Pancreas (tissue), 10 donors: ENCODE data around the gene TEDC1. TPM values are rescaled to one million over a fixed set of nuclear protein-coding genes. Genes with fewer than 3 reads are reported as not detected.

Source experiments
- ATAC-seq, 4 donors: fragments of 200-7000 bp; cut with Tn5 transposase; one replicate each; pipeline versions ENCODE4 v1.8.0 to v1.9.1; 2020; ENCODE audit warnings: mild to moderate bottlenecking in 4 of 4, moderate library complexity in 4 of 4
- DNase-seq, 6 donors: peaks; one replicate each; pipeline ENCODE4 v3.0.0-alpha.2; 2020
- FAIRE-seq: peaks from 2 replicates; lab custom pipeline; 2012; peaks lifted over from hg19 to GRCh38; lab: Jason Lieb, UNC
- H3K27ac ChIP-seq, 4 donors: fragments of 200-600 bp; sonication (generic); 1 replicate in 3 of 4; 2 replicates in 1 of 4; pipeline versions ENCODE4 v1.5.0 to v1.8.0; 2020
- H3K27me3 ChIP-seq, 4 donors: fragments of 200-600 bp; one replicate each; pipeline ENCODE4 v1.8.0; 2021
- H3K36me3 ChIP-seq, 3 donors: fragments of 200-600 bp; sonication (generic) in 1 of 3; one replicate each; pipeline versions ENCODE4 v1.5.0 to v1.8.0; 2020 to 2021
- H3K4me1 ChIP-seq, 3 donors: fragments of 200-600 bp; one replicate each; pipeline ENCODE4 v1.8.0; 2021
- H3K4me3 ChIP-seq, 4 donors: fragments of 200-600 bp; sonication (generic) in 2 of 4; one replicate each; pipeline versions ENCODE4 v1.5.0 to v1.8.0; 2020 to 2021
- H3K9me3 ChIP-seq, 4 donors: fragments of 200-600 bp; one replicate each; pipeline ENCODE4 v1.8.0; 2021
- WGBS, 2 donors: extraction: QIAGEN DNeasy Blood & Tissue Kit; methylation state at CpG; one replicate each; pipeline ENCODE4 v1.1.7; 2013; 5-methylcytosine and 5-hydroxymethylcytosine counted together
- intact Hi-C, 3 donors: fragments of 100-400 bp; cut with DNase I; formaldehyde crosslinking; loops; one replicate each; pipeline versions ENCODE4 v1.11.1 to v1.14.2; 2022
- polyA plus RNA-seq, 2 donors: library from polyadenylated mRNA; stranded (reverse); fragments of 200-250 nt; gene quantifications; one replicate each; pipeline ENCODE4 v1.2.3, GENCODE V29; 2013
- total RNA-seq, 6 donors: library from RNA; stranded (reverse); fragmentation: NEBNext Ultra II Directional in 4 of 6; extraction: Animal tissue kit (Norgen Biotek cat#: 25700) in 4 of 6; gene quantifications; one replicate each; pipeline versions ENCODE4 v1.2.1 to v1.2.4, GENCODE V29; 2021 to 2023
- TF ChIP-seq, protein P1 (sequence below), 4 donors: fragments of 200-600 bp; sonication (generic) in 3 of 4; IDR thresholded peaks; one replicate each; pipeline versions ENCODE4 v1.5.0 to v1.8.0; 2021; ENCODE audit warnings: antibody characterized with exemption in 4 of 4
- donor health status: healthy with polysubstance abuse.
- donor health status: DM: no; HTN: no; CAD: no; lungs with moderate emphysema.
- donor health status: DM: no; HTN: no; CAD: no.
- donor health status: control.
- donor health status: control.
- donor health status: Bipolar disorder and iron deficiency.
- donor health status: DM: yes; HTN: yes; CAD: no.
- donor health status: DM: no; HTN: no; CAD: no.
- donor health status: DM: no; HTN: no; CAD: no.
- donor health status: DM: yes; HTN: yes; CAD: no.

TEDC1 gene
- total and polyA plus RNA-seq, 8 donors: 2.0 to 21.5 (median 4.0) TPM

DNA sequence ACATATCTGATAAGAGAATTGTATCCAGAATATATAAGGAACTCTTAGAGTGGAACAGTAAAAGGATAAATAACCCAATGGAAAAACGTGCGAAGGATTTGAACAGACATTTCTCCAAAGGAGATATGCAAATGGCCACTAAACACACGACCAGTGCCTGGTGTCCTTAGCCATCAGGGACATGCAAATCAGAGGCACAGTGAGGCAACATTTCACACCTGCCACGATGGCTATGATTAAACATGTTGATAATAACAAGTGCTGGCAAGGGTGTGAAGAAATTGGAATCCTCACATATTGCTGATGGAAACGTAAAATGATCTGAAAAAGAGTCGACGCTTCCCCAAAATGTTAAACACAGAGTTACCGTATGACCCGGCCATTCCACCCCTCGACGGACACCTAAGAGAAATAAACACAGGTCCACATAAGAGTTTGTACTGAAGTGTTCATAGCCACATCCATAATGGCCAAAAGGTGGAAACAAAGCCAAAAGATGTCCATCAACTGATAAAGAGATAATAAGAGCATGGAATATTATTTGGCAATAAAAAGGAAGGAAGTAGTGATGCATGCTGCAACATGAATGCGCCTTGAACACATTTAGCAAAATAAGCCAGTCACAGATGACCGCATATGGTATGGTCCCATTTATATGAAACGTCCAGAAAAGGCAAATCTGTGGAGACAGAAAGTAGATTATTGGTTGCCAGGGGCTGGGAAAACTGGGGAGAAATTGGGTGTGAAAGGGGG, 29.1 kb downstream of the TEDC1 start:
- Histone ChIP-seq H3K27me3 (no peaks in the 10 kb centered on the region), H3K36me3 (no peaks in the 10 kb centered on the region), H3K27ac (no peak overlapping the region), H3K4me3 (no peak overlapping the region), H3K4me1 (no peaks in the 10 kb centered on the region), H3K9me3 (no peaks in the 10 kb centered on the region)
- intact Hi-C loops: no loop called here
- DNase-seq (no peak), FAIRE-seq (no peak), ATAC-seq (no peak)
- TF ChIP-seq, protein P1, sequence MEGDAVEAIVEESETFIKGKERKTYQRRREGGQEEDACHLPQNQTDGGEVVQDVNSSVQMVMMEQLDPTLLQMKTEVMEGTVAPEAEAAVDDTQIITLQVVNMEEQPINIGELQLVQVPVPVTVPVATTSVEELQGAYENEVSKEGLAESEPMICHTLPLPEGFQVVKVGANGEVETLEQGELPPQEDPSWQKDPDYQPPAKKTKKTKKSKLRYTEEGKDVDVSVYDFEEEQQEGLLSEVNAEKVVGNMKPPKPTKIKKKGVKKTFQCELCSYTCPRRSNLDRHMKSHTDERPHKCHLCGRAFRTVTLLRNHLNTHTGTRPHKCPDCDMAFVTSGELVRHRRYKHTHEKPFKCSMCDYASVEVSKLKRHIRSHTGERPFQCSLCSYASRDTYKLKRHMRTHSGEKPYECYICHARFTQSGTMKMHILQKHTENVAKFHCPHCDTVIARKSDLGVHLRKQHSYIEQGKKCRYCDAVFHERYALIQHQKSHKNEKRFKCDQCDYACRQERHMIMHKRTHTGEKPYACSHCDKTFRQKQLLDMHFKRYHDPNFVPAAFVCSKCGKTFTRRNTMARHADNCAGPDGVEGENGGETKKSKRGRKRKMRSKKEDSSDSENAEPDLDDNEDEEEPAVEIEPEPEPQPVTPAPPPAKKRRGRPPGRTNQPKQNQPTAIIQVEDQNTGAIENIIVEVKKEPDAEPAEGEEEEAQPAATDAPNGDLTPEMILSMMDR (IDR thresholded peaks at IDR 0.05): no peak
- WGBS, 2 donors: 62 to 65% methylated on average over 14 of the region's 14 CpGs

DNA sequence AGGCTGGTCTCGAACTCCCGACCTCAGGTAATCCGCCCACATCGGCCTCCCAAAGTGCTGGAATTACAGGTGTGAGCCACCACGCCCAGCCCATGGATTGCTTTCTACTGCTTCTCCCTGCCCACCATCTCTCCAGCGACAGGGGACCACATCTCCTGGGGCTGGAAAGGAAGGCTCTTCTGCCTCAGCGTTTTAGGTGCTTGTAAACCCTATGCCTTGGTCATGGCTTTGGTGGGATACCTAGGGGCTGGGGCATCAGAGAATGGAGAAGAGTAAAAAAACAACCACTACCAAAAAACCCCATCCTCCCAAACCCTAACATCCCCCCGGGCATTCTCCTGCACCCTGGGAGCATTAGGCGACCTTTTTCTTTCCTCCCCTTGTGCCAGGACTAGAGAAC, 34.3 kb downstream of the TEDC1 start:
- TF ChIP-seq, protein P1 (IDR thresholded peaks at IDR 0.05): no peak
- ATAC-seq: no peak
- Histone ChIP-seq H3K36me3 (no peaks in the 10 kb centered on the region), H3K4me3 (no peak overlapping the region), H3K9me3 (no peaks in the 10 kb centered on the region), H3K4me1 (peaks cover 0 to 16% (median 0%) of the 10 kb centered on the region in 3 donors), H3K27ac (no peak overlapping the region), H3K27me3 (no peaks in the 10 kb centered on the region)
- peak in 1 of 6 donors; percentile 29 for DNase-seq
- 84 to 87% methylated on average over 9 of the region's 9 CpGs for WGBS, 2 donors
- intact Hi-C loops: no loop called here
- no peak for FAIRE-seq

DNA sequence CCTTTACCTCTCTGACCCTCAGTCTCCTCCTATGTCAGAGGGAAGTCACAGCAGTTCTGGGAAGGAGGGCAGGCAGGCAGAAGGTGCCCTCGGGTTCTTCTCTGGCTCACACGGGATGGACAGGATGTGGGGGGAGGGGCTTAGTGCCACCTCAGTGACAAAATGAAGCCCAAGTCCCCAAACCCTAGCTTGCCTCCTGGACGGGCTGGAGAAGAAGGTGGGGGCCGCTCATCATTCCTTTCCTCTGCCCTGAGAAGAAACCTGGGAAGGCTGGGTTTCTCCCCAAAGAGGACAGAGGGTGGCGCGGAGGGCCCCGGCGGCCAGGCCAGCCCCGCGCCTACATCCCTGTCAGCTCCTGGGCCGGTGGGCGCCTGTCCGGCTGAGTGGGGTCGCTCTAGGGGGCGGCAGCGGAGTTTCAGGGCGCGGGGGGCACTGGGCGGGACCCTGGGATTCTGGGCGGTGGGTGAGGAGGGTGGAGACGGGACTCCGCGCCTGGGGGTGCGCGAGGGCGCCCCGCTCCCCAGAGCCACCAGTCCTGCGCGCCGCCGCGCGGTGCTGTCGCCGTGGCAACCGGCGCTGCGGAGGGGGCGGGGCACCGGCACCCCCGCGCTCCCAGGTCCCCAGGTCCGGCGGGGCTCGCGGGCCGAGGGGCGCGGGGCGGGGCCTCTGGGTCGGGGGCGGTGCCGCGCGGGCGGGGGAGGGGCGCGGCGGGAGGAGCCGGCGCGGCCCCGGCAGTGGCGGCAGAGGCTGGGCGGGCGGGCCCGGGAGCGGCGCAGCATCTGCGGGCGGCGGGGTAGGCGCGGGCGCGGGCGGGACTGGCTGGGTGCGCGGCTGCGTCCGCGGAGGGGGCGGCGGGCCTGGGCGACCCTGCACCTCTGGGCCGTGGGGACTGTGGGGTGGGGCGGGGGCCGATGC, 35.1 kb downstream of the TEDC1 start, which contains the start of gene TMEM121:
Gene TMEM121, plus strand, starts transcription at position 723 of the 915 bp plus-strand sequence. CDS start 2,252 bp downstream, outside the sequence.
- H3K36me3 ChIP-seq: no peaks in the 10 kb centered on the region
- peaks cover 0 to 16% (median 0%) of the 10 kb centered on the region in 3 donors for H3K4me1 ChIP-seq
- DNase-seq: peak in 3 of 6 donors; percentile 59 to 73 (median 73)
- no peak for FAIRE-seq
- no peak within 1 kb of the TSS for H3K27ac ChIP-seq
- WGBS, 2 donors: 0 to 1% methylated on average over 32 to 88 of the region's 88 CpGs
- no peaks in the 10 kb centered on the region for H3K9me3 ChIP-seq
- peak; percentile 4 to 53 (median 34) for ATAC-seq
- H3K4me3 ChIP-seq: peak within 1 kb of the TSS; percentile 44 to 71 (median 60)
- intact Hi-C loops: no loop called here
- no peaks in the 10 kb centered on the region for H3K27me3 ChIP-seq
- TF ChIP-seq, protein P1 (IDR thresholded peaks at IDR 0.05): no peak

DNA sequence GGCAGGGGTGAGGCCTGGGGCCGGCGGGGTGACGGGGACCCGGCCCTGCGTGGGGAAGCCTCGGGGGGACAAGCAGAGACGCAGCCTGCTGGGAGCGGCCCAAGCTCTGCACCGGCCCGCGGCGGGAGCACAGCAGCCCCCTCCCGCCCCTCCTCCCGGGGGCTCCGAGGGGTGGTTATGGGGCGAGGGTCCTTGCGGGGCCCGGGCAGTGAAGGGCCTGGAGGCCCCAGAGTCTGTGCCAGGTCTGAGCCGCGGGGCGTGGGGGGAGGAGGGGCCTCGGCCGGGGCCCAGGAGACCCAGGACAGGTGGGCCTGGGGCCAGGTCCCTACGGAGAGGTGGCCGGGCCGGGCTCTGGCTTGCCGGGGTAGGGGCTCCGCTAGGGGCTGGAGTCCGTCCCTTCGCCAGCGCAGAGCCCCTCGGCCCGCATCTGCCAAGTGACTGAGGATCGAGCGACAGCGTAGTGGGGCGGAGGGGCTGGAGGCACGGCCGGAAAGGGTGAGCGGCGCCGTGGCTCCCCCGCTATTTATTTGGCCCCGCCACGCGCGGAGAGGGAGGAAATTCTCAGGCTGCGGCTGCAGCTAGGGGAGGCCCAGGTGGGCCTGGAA, 35.8 kb downstream of the TEDC1 start:
- DNase-seq: peak in 3 of 6 donors; percentile 65 to 85 (median 66)
- no peak overlapping the region for H3K27ac ChIP-seq

More for the DNA sequence above, 35.8 kb downstream of the TEDC1 start:
- H3K9me3 ChIP-seq: no peaks in the 10 kb centered on the region
- peak overlapping the region; percentile 44 to 71 (median 60) for H3K4me3 ChIP-seq
- H3K27me3 ChIP-seq: no peaks in the 10 kb centered on the region
- H3K4me1 ChIP-seq: peaks cover 0 to 16% (median 0%) of the 10 kb centered on the region in 3 donors
- TF ChIP-seq, protein P1 (IDR thresholded peaks at IDR 0.05): no peak
- peak in 3 of 4 donors; percentile 2 to 27 (median 11) for ATAC-seq
- WGBS, 2 donors: 2 to 3% methylated on average over 28 to 48 of the region's 48 CpGs
- no peak for FAIRE-seq
- intact Hi-C loops: no loop called here
- H3K36me3 ChIP-seq: no peaks in the 10 kb centered on the region
